B cell (primary cell): ENCODE measurements around the gene MTG2. TPM values are rescaled to one million over a fixed set of nuclear protein-coding genes. Genes with fewer than 3 reads are reported as not detected.

Experiments used
- ATAC-seq: fragments of 200-7000 bp; cut with Tn5 transposase; one replicate; pipeline ENCODE4 v1.10.0; 2021; ENCODE audit warnings: low read depth, mild to moderate bottlenecking, moderate number of reproducible peaks, moderate library complexity
- CTCF ChIA-PET: fragments of 350-600 bp; sonication (Branson Sonifier 250); formaldehyde crosslinking; loops from one replicate; lab custom pipeline; 2021; ENCODE audit warnings: antibody characterized with exemption, inconsistent platforms; lab: Charles Lee
- POLR2A ChIA-PET: fragments of 350-600 bp; sonication (Branson Sonifier 250); formaldehyde crosslinking; loops from one replicate; lab custom pipeline; 2021; ENCODE audit warnings: antibody characterized with exemption; lab: Charles Lee
- DNase-seq: peaks from one replicate; pipeline ENCODE4 v3.0.0; 2013
- H2AFZ ChIP-seq: 2 replicates; pipeline ENCODE4 v1.6.1; 2012; ENCODE audit warnings: mild to moderate bottlenecking, low read depth, low read length; ENCODE audit not compliant: insufficient read depth, poor library complexity, severe bottlenecking
- H3K27ac ChIP-seq, 2 donors: 1 replicate in 1 of 2; 2 replicates in 1 of 2; pipeline ENCODE4 v1.5.1; 2012 to 2013; ENCODE audit warnings: low read length in 2 of 2, mild to moderate bottlenecking in 2 of 2, moderate library complexity in 1 of 2
- H3K27me3 ChIP-seq, 4 experiments: fragments of 200-600 bp in 1 of 4; sonication (generic) in 1 of 4; replicated peaks in 1 of 4; 1 replicate in 2 of 4; 2 replicates in 2 of 4; pipeline versions ENCODE4 v1.6.1 to v1.7.0; 2013 to 2016; ENCODE audit warnings: low read length in 3 of 4, mild to moderate bottlenecking in 2 of 4, mixed read lengths in 1 of 4, moderate library complexity in 1 of 4; ENCODE audit not compliant: insufficient read depth in 4 of 4, control insufficient read depth in 3 of 4; ENCODE audit errors: control extremely low read depth in 1 of 4
- H3K36me3 ChIP-seq, 2 experiments: replicated peaks in 1 of 2; 1 replicate in 1 of 2; 2 replicates in 1 of 2; pipeline versions ENCODE4 v1.6.1 to v1.7.1; 2013; ENCODE audit warnings: low read length in 1 of 2; ENCODE audit not compliant: insufficient read depth in 2 of 2, control insufficient read depth in 1 of 2; ENCODE audit errors: control extremely low read depth in 1 of 2, extremely low read depth in 1 of 2
- H3K4me1 ChIP-seq, 2 donors: fragments of 200-600 bp in 1 of 2; sonication (generic) in 1 of 2; 1 replicate in 1 of 2; 2 replicates in 1 of 2; pipeline versions ENCODE4 v1.5.1 to v1.6.1; 2013 to 2017; ENCODE audit warnings: low read length in 2 of 2; ENCODE audit not compliant: control insufficient read depth in 2 of 2, insufficient read depth in 2 of 2
- H3K4me2 ChIP-seq: replicated peaks from 2 replicates; pipeline ENCODE3; 2012; ENCODE audit warnings: mild to moderate bottlenecking, low read depth, low read length; ENCODE audit not compliant: poor library complexity, severe bottlenecking
- H3K4me3 ChIP-seq, 5 experiments: fragments of 200-600 bp in 1 of 5; sonication (generic) in 1 of 5; 1 replicate in 3 of 5; 2 replicates in 2 of 5; pipeline versions ENCODE4 v1.5.1 to v1.7.0; 2011 to 2016; ENCODE audit warnings: low read length in 4 of 5, mild to moderate bottlenecking in 4 of 5, low read depth in 2 of 5, control low read depth in 1 of 5, moderate library complexity in 1 of 5; ENCODE audit not compliant: insufficient read depth in 1 of 5; ENCODE audit errors: control extremely low read depth in 1 of 5, extremely low read depth in 1 of 5
- H3K79me2 ChIP-seq: fragments of 200-600 bp; sonication (generic); one replicate; pipeline ENCODE4 v1.6.0; 2016; ENCODE audit warnings: low read length; ENCODE audit not compliant: control insufficient read depth, insufficient read depth
- H3K9ac ChIP-seq: fragments of 200-600 bp; sonication (generic); 2 replicates; pipeline ENCODE4 v1.6.1; 2017; ENCODE audit warnings: mild to moderate bottlenecking, low read length, moderate library complexity
- H3K9me3 ChIP-seq, 3 donors: one replicate each; pipeline versions ENCODE4 v1.6.1 to v1.7.1; 2013; ENCODE audit warnings: low read length in 2 of 3; ENCODE audit not compliant: control insufficient read depth in 2 of 3, insufficient read depth in 1 of 3; ENCODE audit errors: control extremely low read depth in 1 of 3
- H4K20me1 ChIP-seq: 2 replicates; pipeline ENCODE4 v1.6.0; 2012; ENCODE audit warnings: mild to moderate bottlenecking, low read length; ENCODE audit not compliant: insufficient read depth, control insufficient read depth, poor library complexity, severe bottlenecking
- H3K27ac Mint-ChIP-seq: one replicate; pipeline ENCODE4 v1.8.0; 2021; ENCODE audit warnings: mixed read lengths
- H3K27me3 Mint-ChIP-seq: one replicate; pipeline ENCODE4 v1.8.0; 2021; ENCODE audit warnings: mixed read lengths
- H3K4me1 Mint-ChIP-seq: one replicate; pipeline ENCODE4 v1.8.0; 2021; ENCODE audit warnings: mixed read lengths
- H3K4me3 Mint-ChIP-seq: one replicate; pipeline ENCODE4 v1.8.0; 2021; ENCODE audit warnings: mixed read lengths
- H3K9me3 Mint-ChIP-seq: one replicate; pipeline ENCODE4 v1.8.0; 2022; ENCODE audit warnings: mixed read lengths; ENCODE audit not compliant: insufficient read depth
- CTCF ChIP-seq: fragments of 200-600 bp; IDR thresholded peaks from one replicate; pipeline ENCODE4 v1.8.0; 2022; ENCODE audit warnings: antibody characterized with exemption, mild to moderate bottlenecking
- EZH2 ChIP-seq: IDR thresholded peaks from 2 replicates; pipeline ENCODE4 v1.6.1; 2012; ENCODE audit warnings: borderline replicate concordance, low read depth, mild to moderate bottlenecking, moderate library complexity, low read length; ENCODE audit not compliant: insufficient read depth, poor library complexity, severe bottlenecking
- WGBS: methylation state at CpG from one replicate; pipeline ENCODE4 v1.1.5; 2013; ENCODE audit warnings: missing lambda C conversion rate; ENCODE audit not compliant: insufficient coverage; 5-methylcytosine and 5-hydroxymethylcytosine counted together
- intact Hi-C: fragments of 100-400 bp; cut with micrococcal nuclease; formaldehyde crosslinking; loops from one replicate; pipeline ENCODE4 v1.10.0; 2022
- polyA plus RNA-seq: library from polyadenylated mRNA; depleted of rRNA; stranded (reverse); fragments of >200 nt; gene quantifications from 2 replicates; pipeline ENCODE4 v1.2.3, GENCODE V29; 2012
- total RNA-seq, 2 donors: library from RNA; stranded (reverse); fragments of 120-200 nt in 1 of 2; gene quantifications; 1 replicate in 1 of 2; 2 replicates in 1 of 2; pipeline versions ENCODE4 v1.2.3 to v1.2.4, GENCODE V29; 2013 to 2022

MTG2 gene
- total and polyA plus RNA-seq, 2 donors (not counting 1 experiment from before 2014, with no cell fraction given) = 29.6 to 48.4 TPM

GRCh38 chr20:62236200-62236599 lies 53.4 kb downstream of the MTG2 start:
- TF ChIP-seq CTCF (no peak), EZH2 (no peak)

GRCh38 chr20:62236766-62237513 lies 54.1 kb downstream of the MTG2 start:
- WGBS = 85% methylated on average over 22 of the region's 28 CpGs
- H3K9me3 ChIP-seq = peaks cover 0 to 19% (median 5%) of the 10 kb centered on the region in 3 donors
- intact Hi-C loops = loop anchor here (5.0 kb wide), 2 partner anchors 555 to 715 kb away; partner anchors contain the start of gene SLC17A9
- H3K27ac ChIP-seq = no peak overlapping the region
- H3K4me1 ChIP-seq = peaks cover 17 to 22% of the 10 kb centered on the region in 2 donors
- peaks cover 7% of the 10 kb centered on the region for H3K27me3 Mint-ChIP-seq
- H3K4me2 ChIP-seq = peak overlapping the region; percentile 78
- no peaks in the 10 kb centered on the region for H3K9me3 Mint-ChIP-seq
- H3K9ac ChIP-seq = no peak overlapping the region
- ATAC-seq = no peak
- H2AFZ ChIP-seq = peak overlapping the region; percentile 81
- H3K27me3 ChIP-seq = peaks cover 0 to 17% (median 1%) of the 10 kb centered on the region in 4 experiments
- peaks cover 0 to 3% of the 10 kb centered on the region in 2 experiments for H3K36me3 ChIP-seq
- H3K4me1 Mint-ChIP-seq = peaks cover 30% of the 10 kb centered on the region
- ChIA-PET POLR2A (interaction anchor here (0.5 kb wide), 1 partner anchor 150 kb away, joined by 5 read pairs; the partner anchor contains the start of gene RPS21), CTCF (interaction anchor here (0.5 to 1.3 kb wide), 2 partner anchors 146 to 1734 kb away, joined by 3 to 4 read pairs; no protein-coding TSS in a partner anchor)
- H3K79me2 ChIP-seq = peaks cover 48% of the 10 kb centered on the region
- no peak overlapping the region for H3K27ac Mint-ChIP-seq
- no peak for DNase-seq
- TF ChIP-seq EZH2 (no peak), CTCF (no peak)
- H4K20me1 ChIP-seq = peaks cover 32% of the 10 kb centered on the region
- H3K4me3 Mint-ChIP-seq = no peak overlapping the region
- no peak overlapping the region for H3K4me3 ChIP-seq

More at GRCh38 chr20:62236200-62236599, 53.4 kb downstream of the MTG2 start:
- Histone ChIP-seq H3K4me3 (no peak overlapping the region), H3K9ac (no peak overlapping the region), H4K20me1 (peaks cover 25% of the 10 kb centered on the region), H3K27me3 (peaks cover 0 to 17% (median 1%) of the 10 kb centered on the region in 4 experiments), H3K79me2 (peaks cover 40% of the 10 kb centered on the region), H2AFZ (no peak overlapping the region), H3K27ac (no peak overlapping the region), H3K4me1 (peaks cover 17 to 22% of the 10 kb centered on the region in 2 donors), H3K9me3 (peaks cover 0 to 19% (median 5%) of the 10 kb centered on the region in 3 donors), H3K4me2 (no peak overlapping the region), H3K36me3 (no peaks in the 10 kb centered on the region)
- Mint-ChIP-seq H3K27me3 (peaks cover 7% of the 10 kb centered on the region), H3K4me3 (no peak overlapping the region), H3K27ac (no peak overlapping the region), H3K4me1 (peaks cover 24% of the 10 kb centered on the region), H3K9me3 (no peaks in the 10 kb centered on the region)
- CTCF ChIA-PET = no interaction called here
- intact Hi-C loops = loop anchor here (5.0 kb wide), 2 partner anchors 556 to 716 kb away; partner anchors contain the start of gene SLC17A9
- WGBS = 94% methylated on average over 2 of the region's 6 CpGs
- no peak for ATAC-seq
- DNase-seq = no peak
- POLR2A ChIA-PET = no interaction called here
